ENCODE data around the gene TMEM245. TPM values are rescaled to one million over a fixed set of nuclear protein-coding genes. Genes with fewer than 3 reads are reported as not detected.
"Not testable (repeated sequence)": the region's sequence is repeated elsewhere in the genome, so short reads cannot be mapped to it uniquely, and the experiment has no call there.

The TMEM245 gene
- total RNA-seq, 4 donors from 2014 or later, result 222 to 549 (median 318) TPM

GRCh38 chr9:108978205-108978604 lies 141.5 kb downstream of the TMEM245 start:
- Histone ChIP-seq H3K27me3 (no peaks in the 10 kb centered on the region), H3K4me3 (replicated peaks in 1 of 3) (no peak overlapping the region), H3K9me3 (no peaks in the 10 kb centered on the region), H3K4me1 (peaks cover 0 to 4% of the 10 kb centered on the region in 2 donors), H3K36me3 (peaks cover 14 to 35% of the 10 kb centered on the region in 2 donors), H3K27ac (no peak overlapping the region)
- intact Hi-C loops (cut with DNase I), result no loop called here
- 63 to 77% methylated on average over 1 of the region's 1 CpG for WGBS, 2 donors
- DNase-seq, result no peak
- no peak for TF ChIP-seq POLR2A (IDR thresholded peaks at IDR 0.05)
- TF ChIP-seq, protein P1, sequence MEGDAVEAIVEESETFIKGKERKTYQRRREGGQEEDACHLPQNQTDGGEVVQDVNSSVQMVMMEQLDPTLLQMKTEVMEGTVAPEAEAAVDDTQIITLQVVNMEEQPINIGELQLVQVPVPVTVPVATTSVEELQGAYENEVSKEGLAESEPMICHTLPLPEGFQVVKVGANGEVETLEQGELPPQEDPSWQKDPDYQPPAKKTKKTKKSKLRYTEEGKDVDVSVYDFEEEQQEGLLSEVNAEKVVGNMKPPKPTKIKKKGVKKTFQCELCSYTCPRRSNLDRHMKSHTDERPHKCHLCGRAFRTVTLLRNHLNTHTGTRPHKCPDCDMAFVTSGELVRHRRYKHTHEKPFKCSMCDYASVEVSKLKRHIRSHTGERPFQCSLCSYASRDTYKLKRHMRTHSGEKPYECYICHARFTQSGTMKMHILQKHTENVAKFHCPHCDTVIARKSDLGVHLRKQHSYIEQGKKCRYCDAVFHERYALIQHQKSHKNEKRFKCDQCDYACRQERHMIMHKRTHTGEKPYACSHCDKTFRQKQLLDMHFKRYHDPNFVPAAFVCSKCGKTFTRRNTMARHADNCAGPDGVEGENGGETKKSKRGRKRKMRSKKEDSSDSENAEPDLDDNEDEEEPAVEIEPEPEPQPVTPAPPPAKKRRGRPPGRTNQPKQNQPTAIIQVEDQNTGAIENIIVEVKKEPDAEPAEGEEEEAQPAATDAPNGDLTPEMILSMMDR (IDR thresholded peaks at IDR 0.05), result no peak

DNA sequence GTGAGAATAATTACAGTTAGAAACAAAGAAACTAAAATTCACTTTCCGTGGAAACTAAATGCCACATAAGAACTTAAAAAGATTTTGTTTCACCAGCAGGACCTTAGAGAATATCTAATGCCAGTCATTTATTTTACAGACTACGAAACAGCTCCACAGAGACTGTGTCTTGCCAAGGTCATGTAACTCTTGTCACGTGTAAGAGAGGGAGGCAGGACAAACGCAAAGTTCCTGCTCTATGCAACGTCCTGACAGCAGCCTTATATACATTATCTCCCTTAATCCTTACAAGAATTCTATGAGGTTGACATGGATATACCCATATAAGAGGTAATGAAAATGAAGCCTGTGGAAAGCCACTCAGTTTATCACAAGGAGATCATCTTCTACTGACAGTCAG lies 145.9 kb downstream of the TMEM245 start:
- no peaks in the 10 kb centered on the region for H3K9me3 ChIP-seq
- 65 to 70% methylated on average over 5 of the region's 5 CpGs for WGBS, 2 donors
- intact Hi-C loops (cut with DNase I), result no loop called here
- peaks cover 0 to 11% of the 10 kb centered on the region in 2 donors for H3K36me3 ChIP-seq
- H3K27me3 ChIP-seq, result no peaks in the 10 kb centered on the region
- H3K4me3 ChIP-seq (replicated peaks in 1 of 3), result no peak overlapping the region
- H3K4me1 ChIP-seq, result peaks cover 0 to 12% of the 10 kb centered on the region in 2 donors
- TF ChIP-seq, protein P1 (IDR thresholded peaks at IDR 0.05), result no peak
- TF ChIP-seq POLR2A (IDR thresholded peaks at IDR 0.05), result no peak
- no peak for DNase-seq
- no peak overlapping the region for H3K27ac ChIP-seq

- TF ChIP-seq, protein P1 (IDR thresholded peaks at IDR 0.05), result no peak
- no peak for TF ChIP-seq POLR2A (IDR thresholded peaks at IDR 0.05)
- 67 to 77% methylated on average over 2 of the region's 2 CpGs for WGBS, 2 donors
- peaks cover 3 to 12% of the 10 kb centered on the region in 2 donors for H3K4me1 ChIP-seq
- no peaks in the 10 kb centered on the region for H3K27me3 ChIP-seq
- peaks cover 0 to 9% of the 10 kb centered on the region in 2 donors for H3K36me3 ChIP-seq
- no peak overlapping the region for H3K4me3 ChIP-seq (replicated peaks in 1 of 3)
- H3K27ac ChIP-seq, result no peak overlapping the region
- no peaks in the 10 kb centered on the region for H3K9me3 ChIP-seq
- intact Hi-C loops (cut with DNase I), result no loop called here
- DNase-seq, result no peak
Observed at GRCh38 chr9:108972626-108973209, 147.0 kb downstream of the TMEM245 start.

- peaks cover 0 to 9% of the 10 kb centered on the region in 2 donors for H3K36me3 ChIP-seq
- intact Hi-C loops (cut with DNase I), result no loop called here
- TF ChIP-seq, protein P1 (IDR thresholded peaks at IDR 0.05), result no peak
- no peak for TF ChIP-seq POLR2A (IDR thresholded peaks at IDR 0.05)
- DNase-seq, result no peak
- no peak overlapping the region for H3K27ac ChIP-seq
- 92 to 94% methylated on average over 3 of the region's 3 CpGs for WGBS, 2 donors
- H3K27me3 ChIP-seq, result no peaks in the 10 kb centered on the region
- no peak overlapping the region for H3K4me3 ChIP-seq (replicated peaks in 1 of 3)
- H3K9me3 ChIP-seq, result no peaks in the 10 kb centered on the region
- peaks cover 3 to 12% of the 10 kb centered on the region in 2 donors for H3K4me1 ChIP-seq
Observed at GRCh38 chr9:108972186-108972585, 147.6 kb downstream of the TMEM245 start.

DNA sequence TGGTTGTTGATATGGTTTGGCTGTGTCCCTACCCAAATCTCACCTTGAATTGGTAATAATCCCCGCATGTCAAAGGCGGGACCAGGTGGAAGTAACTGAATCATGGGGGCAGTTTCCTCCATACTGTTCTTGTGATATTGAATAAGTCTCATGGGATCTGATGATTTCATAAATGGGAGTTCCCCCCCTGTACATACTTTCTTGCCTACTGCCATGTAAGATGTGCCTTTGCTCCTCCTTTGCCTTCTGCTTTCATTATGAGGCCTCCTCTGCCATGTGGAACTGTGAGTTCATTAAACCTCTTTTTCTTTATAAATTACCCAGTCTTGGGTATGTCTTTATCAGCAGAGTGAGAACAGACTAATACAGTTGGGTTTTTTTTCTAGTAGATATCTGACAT lies 148.4 kb downstream of the TMEM245 start:
- intact Hi-C loops (cut with DNase I); H3K4me3 ChIP-seq (replicated peaks in 1 of 3); H3K27me3 ChIP-seq; H3K27ac ChIP-seq; H3K36me3 ChIP-seq; H3K9me3 ChIP-seq; DNase-seq: not testable (repeated sequence)
- WGBS, 2 donors, result 96 to 97% methylated on average over 2 of the region's 2 CpGs
- H3K4me1 ChIP-seq, result peaks cover 3 to 12% of the 10 kb centered on the region in 2 donors
